COR-L47 (cell line): ENCODE results near the gene HCN3.
"Not testable (repeated sequence)": the region's sequence is repeated elsewhere in the genome, so short reads cannot be mapped to it uniquely, and the experiment has no call there.

Experiments used
- DNase-seq: peaks from one replicate; lab custom pipeline; 2025; lab: John Stamatoyannopoulos, UW

HCN3 gene

DNA sequence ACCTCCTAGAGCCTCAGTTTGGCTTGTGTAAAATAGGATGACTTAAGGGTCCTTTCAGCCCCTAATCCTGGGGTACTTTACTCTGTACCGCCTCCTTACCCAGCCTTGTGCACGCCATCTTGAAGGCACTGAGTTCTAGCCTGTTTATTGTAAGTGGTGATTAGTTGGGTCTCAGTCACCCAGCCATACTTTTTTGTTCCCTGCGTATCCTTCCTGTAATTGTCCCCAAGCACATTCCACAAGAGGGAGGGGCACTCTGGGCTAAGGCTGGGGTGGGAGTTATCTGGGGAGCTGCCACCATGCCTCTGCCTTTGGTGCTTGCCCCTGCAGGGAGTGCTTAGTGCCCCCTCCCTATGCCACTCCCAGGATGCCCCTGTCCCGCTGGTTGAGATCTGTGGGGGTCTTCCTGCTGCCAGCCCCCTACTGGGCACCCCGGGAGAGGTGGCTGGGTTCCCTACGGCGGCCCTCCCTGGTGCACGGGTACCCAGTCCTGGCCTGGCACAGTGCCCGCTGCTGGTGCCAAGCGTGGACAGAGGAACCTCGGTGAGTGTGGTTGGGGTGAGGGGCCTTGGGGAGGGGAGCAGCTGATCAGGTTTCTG, 32.3 kb downstream of the HCN3 start:
- peak; percentile 67 for DNase-seq

DNA sequence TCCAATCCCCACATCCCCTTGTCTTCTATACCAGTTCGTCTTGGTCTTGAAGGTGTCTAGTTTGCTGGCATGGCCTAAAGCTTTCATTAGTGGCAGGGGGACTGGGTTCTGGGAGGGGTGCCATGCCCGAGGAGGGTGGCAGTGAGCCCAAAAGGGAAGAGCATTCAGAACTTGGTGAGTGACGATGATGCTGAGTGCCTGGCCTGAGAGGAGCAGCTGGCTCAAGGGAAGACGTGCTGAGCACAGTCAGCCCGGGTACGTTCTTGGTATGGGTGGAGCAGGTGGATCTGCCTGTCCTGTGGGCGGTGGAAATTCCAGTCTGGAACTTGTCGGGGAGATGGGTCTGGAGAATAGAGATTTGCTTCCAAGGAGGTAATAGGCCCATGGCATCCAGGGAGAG, 36.0 kb downstream of the HCN3 start:
- DNase-seq = no peak

DNA sequence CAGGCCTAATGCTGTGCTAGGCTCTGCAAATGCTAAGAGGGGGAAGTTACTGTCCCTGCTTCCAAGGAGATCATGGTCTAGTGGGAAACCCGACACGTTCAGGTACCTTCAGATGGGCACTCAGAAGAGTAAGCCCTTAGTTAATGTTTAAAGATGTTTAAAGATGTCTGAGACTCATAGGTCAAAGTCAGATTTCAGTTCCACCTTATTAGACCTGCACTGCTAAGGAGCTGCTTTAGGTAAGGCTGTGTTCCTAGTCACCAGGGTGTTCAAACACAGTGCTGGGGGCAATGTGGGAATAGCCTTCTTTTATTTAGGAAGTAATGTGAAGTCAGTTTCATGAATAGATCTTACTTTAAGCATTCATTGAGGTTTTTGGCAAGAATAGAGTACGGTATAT, 39.7 kb downstream of the HCN3 start:
- no peak for DNase-seq

DNA sequence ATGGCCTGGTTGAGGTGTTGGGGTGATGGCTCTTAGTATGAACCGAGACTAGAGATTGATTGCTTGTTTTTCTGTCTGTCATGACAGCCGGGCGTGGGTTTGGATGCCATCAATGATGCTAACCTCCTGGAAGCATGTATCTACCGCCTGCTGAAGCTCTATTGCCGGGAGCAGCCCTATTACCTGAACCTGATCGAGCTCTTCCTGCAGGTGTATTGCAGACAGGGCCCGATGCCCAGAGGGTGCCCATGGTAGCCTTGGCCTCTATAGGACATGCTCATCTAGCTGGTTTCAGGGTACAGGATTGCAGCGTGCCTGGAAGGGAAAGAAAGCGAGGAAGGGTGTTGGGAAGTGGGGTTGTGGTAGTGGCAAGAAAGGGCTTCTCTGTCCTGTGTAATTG, 40.8 kb downstream of the HCN3 start:
- DNase-seq = no peak

DNA sequence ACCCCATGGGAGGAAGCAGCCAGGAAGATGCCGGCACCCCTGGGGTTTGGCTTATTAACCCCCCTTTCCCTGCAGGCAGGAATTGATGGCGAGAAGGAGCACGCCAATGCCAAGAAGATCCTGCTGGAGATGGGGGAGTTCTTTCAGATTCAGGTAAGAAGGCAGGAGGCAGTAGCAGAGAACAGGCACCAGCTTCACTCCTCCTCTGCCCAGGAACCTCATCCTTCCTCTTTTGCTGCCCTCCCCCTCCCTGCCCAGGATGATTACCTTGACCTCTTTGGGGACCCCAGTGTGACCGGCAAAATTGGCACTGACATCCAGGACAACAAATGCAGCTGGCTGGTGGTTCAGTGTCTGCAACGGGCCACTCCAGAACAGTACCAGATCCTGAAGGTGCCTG, 42.3 kb downstream of the HCN3 start:
- no peak for DNase-seq

DNA sequence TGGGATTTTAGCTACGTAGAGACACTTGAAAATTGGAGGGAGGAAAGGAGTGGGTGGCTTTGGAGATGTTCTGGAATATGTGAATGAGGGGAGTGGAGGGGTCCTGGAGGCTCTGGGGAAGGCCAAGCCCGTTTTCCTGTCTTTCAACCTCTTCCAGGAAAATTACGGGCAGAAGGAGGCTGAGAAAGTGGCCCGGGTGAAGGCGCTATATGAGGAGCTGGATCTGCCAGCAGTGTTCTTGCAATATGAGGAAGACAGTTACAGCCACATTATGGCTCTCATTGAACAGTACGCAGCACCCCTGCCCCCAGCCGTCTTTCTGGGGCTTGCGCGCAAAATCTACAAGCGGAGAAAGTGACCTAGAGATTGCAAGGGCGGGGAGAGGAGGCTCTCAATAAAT, 43.0 kb downstream of the HCN3 start:
- DNase-seq = no peak

DNA sequence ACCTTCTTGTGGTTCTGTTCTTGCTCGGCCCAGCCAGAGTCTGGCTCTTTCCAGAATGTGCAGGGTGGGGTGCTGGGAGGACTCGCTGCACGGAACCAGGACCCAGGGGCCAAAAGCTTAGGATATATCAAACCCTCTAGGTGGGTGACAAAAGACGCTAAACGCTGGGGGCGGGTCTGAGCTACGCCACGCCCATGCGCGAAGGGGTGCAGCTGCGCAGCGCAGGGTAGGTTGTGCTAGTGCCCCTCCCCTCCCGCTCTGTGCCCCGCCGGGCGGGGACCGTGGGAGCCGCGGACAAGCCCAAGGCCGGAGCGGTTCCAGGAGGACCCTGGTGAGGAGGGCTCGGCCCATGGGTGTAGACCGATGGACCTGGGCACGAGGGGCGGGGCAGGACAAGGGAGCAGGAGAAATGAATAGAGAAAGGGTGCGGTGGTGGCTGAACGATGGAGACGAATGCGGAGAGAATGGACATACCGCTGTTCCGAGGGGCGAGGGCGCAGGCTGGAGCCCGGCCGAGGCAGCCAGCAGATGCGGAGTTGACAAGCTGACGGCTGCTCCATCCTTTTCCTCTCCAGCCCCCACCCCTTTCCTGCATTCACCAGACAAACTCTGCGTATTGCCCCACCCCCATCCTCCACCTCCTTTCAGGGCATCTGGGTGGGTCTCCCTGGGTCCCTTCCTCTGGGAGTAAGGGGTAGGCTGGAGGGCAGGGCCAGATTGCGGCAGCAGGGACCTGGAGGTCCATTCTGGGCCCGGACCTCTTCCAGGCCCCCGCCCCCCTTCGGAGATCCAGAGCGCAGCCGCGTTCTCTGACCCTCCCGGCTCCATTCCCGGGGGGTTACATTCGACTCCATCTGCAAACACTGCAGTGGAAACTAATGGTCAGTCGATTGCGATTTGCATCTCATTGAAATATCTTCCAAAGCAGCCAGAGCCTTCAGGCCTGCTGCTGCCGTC, 43.7 kb downstream of the HCN3 start, which contains the start of gene RUSC1:
RUSC1 (plus strand) TSS at position 234 of the 957 bp plus-strand sequence. CDS start 880 bp downstream, outside the sequence.
- DNase-seq = no peak

DNA sequence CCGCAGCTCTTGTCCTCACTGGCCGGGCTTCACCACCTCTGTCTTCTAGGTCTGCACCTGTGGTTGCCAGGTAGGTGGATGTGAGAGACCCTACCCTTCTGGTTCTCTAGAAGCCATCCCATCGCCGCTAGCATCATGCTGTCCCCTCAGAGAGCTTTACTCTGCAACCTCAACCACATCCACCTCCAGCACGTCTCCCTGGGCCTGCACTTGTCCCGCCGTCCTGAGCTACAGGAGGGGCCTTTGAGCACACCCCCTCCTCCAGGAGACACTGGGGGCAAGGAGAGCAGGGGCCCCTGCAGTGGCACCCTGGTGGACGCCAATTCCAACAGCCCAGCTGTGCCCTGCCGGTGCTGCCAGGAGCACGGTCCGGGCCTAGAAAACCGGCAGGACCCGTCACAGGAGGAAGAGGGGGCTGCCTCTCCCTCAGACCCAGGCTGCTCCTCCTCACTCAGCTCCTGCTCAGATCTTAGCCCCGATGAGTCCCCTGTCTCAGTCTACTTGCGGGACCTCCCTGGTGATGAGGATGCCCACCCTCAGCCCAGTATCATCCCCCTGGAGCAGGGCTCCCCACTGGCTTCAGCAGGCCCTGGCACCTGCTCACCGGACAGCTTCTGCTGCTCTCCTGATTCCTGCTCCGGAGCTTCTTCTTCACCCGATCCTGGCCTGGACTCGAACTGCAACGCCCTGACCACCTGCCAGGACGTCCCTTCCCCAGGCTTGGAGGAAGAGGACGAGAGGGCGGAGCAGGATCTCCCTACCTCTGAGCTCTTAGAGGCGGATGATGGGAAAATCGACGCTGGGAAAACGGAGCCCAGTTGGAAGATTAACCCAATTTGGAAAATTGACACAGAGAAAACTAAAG, 44.6 kb downstream of the HCN3 start:
- DNase-seq = no peak

DNA sequence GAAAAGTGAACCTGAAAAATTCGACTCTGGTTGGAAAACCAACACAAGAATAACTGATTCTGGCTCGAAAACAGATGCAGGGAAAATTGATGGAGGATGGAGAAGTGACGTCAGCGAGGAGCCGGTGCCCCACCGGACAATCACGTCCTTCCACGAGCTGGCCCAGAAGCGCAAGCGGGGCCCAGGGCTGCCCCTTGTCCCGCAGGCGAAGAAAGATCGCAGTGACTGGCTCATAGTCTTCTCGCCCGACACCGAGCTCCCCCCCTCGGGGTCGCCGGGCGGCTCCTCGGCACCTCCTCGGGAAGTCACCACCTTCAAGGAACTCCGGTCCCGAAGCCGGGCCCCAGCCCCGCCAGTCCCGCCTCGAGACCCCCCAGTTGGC, 45.3 kb downstream of the HCN3 start:
- no peak for DNase-seq

DNA sequence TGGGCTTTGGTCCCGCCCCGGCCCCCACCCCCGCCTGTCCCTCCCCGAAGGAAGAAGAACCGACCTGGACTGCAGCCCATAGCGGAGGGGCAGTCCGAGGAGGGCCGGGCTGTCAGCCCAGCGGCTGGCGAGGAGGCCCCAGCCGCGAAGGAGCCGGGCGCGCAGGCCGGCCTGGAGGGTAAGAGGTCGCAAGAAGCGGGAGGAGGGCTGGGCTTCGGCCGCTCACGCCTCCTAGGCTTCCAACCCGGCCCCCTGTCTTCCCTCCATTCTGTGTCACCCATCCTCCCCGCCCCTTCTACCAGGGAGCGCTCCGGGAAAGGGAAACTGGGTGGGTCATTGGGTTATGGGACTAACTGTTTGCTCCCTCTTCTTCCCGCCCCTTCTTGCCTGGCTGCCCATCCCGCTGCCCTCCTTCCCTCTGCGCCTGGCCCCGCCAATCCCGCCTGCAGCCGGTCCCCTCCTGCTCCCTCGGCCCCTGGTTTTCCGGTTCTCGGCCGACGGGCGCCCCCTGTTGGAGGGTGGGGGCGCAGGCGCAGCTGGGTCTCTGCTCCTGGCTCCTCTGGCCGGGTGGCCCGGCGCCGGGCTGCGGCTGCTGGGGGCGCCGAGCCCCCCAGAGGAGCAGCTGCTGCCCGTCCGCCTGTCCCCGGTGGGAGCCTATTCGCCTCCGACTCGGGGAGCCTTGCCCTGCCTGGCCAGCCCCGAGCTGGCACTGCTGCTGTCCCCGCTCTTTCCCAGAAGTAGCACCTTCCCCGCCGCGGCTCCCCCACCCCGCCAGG, 45.9 kb downstream of the HCN3 start:
- DNase-seq = peak; percentile 68

DNA sequence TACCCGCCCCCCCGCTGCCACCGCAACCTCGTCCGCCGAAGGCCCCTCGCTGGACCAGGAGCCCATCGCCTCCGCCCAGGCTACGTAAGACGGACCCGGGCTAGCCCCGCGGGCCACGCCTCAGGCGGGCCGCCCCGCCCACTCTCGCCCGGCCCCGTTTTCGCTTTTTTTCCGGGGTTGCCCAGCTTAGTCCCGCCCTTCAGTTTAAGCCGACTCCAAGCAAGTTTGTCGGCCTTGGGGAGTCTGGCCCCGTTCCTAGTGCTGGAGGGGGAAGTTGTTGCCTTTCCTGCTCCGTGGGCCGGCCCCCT, 46.4 kb downstream of the HCN3 start:
- peak; percentile 29 for DNase-seq

DNA sequence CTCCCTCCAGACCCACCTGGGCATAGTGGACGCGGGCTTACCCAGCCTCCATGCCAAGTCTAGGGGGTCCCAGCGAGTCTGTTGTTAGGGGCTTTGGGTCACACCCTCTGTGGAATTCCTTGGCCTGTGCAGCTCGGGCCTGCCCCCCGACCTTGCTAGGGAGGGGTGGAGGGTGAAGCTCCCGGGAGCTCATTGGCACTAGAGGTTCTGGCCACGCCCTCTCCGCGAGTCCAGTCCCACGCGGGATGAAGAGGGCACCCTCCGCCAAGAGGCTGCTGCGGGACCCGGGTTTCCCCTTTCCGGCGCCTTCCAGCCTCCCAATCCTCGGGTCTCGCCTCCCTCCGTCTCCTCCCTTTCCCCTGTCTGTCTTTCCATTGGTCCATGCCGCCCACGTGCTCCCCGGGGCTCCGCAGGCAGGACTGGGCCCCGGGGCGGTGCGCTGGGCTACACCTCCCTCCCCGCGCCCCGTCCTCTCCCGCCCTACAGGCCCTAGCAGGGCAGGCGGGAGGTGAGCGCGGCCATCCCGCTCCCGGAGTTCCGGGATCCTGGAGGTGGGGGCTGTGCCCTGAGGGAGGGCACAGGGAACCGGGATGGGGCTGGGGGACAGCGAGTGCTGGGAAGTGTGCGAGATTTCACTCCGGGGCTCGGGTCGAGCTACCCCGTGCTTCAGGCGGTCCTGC, 46.9 kb downstream of the HCN3 start:
- DNase-seq = peak; percentile 74

DNA sequence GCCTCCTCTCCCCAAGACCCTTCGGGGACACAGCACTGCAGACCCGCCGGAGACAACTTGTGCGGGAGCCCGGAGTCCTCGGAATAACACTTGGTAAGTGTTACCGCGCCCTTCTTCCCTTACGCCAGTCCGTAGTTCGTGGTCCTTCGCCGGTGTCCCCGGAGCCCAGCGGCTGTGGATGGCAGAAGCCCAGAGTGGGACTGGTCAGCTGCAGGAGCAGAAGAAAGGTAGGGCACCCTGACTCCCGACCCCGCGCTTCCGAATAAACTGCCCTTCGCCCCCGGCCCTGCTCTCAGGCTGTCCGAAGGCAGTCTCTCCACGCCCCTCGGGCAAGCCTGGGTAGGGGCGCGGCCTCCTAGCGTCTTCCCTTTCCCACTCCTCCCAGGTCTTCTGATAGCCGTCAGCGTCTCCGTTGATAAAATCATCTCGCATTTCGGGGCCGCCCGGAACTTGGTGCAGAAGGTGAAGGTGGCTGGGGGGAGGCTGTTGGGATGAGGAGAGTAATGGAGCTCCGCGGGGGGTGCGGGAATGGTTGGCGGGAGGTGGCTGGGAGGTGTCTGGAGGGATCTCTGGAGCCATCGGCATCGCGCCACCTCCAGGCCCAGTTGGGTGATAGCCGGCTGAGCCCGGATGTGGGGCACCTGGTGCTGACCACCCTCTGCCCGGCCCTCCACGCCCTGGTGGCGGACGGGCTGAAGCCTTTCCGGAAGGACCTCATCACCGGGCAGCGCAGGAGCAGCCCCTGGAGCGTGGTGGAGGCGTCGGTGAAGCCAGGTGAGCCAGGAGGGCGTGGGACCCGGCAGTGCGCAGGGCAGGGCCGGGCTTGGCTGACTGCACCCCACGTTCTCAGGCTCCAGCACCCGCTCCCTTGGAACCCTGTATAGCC, 47.7 kb downstream of the HCN3 start:
- DNase-seq = peak; percentile 70

DNA sequence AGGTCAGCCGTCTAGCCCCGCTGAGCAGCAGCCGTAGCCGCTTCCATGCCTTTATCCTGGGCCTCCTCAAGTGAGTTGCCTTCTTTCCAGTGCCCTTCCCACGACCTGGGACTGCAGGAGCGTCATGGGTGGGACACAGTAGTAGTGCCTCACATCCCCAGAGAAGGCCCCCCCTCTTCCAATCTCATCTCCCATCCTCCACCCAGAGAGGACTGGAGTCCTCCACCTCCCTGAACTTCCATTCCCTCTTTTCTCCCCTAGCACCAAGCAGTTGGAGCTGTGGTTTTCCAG, 48.3 kb downstream of the HCN3 start:
- no peak for DNase-seq

DNA sequence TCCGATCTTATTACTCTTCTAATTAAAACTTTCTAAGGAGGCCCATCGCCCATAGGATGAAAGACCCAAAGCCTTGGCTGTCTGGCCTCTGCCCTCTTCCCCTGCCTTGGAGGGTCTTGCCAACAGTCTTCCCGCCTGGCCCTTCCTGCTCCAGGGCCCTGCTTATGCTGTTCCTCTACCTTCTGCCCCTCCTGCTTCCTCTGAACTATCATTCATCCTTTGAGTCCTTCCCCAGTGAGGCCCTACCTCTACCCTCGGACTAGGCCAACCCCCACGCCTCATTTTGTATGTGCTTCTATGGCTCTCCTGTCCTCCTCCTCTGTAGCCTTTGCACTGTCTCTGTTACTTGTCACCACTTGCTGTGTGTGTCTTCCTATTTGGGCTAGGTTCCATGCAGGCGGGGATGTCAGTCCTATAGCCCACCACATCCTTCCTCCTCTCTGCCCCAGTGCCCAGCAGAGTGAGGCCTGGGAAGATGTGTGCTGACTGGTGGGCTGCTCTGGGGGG, 48.8 kb downstream of the HCN3 start:
- DNase-seq = no peak

DNA sequence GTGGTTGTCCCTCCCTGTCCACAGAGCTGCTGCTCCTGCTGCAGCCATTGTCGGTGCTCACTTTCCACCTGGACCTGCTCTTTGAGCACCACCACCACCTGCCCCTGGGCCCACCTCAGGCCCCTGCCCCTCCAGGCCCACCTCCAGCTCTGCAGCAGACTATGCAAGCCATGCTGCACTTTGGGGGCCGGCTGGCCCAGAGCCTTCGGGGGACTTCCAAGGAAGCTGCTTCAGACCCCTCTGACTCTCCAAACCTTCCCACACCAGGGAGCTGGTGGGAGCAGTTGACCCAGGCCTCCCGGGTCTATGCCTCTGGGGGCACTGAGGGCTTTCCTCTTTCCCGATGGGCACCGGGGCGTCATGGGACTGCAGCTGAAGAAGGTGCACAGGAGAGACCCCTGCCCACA, 49.4 kb downstream of the HCN3 start:
- no peak for DNase-seq

DNA sequence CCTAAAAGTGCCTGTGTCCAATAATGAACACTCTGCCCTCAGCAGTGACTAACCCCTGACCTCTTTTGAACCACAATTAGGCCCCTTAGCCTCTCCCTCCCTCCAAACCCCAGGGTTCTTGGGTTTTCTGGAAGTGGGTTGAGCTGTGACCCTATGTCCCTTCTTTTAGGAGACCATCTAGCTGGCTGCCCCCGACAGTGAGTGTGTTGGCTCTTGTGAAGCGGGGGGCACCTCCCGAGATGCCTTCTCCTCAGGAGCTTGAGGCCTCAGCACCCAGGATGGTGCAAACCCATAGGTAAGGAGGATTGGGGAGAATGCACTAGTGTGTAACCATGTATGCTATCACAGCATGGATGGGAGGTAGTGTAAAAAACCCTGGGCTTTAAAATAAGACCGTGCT, 50.7 kb downstream of the HCN3 start:
- DNase-seq = no peak

DNA sequence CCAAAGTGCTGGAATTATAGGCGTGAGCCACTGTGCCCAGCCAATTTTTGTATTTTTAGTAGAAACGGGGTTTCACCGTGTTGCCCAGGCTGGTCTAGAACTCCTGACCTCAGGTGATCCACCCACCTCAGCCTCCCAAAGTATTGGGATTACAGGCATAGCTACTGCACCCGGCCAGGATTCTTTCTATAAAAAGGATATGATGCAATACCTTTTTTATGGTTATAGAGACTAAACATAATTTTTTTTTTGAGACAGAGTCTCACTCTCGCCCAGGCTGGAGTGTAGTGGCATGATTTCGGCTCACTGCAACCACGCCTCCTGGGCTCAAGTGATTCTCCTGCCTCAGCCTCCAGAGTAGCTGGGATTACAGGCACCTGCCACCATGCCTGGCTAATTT, 51.6 kb downstream of the HCN3 start:
- not testable (repeated sequence) for DNase-seq

DNA sequence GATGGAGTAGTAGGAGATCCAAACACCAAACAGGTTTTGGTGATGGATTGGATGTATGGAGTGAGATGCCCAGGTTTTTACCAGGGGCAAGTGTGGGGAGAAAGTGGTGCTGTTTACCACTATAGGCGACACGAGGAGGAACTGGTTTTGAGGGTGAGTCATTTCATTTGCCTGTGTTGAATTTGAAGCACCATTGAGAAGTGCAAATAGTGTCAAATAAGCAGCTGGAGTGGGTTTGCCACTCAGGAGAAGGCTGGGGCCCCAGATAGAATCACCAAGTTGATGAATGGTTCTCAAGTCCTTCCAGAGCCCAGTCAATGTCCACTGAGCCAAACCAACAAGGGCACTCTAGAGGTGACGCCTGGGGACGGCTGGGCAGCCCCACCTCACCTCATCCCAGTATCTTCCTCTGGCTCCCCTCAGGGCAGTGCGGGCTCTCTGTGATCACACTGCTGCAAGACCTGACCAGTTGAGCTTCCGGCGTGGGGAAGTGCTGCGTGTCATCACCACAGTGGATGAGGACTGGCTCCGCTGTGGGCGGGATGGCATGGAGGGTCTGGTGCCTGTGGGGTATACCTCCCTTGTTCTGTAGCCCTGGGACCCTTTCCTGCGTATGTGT, 52.8 kb downstream of the HCN3 start:
- no peak for DNase-seq

DNA sequence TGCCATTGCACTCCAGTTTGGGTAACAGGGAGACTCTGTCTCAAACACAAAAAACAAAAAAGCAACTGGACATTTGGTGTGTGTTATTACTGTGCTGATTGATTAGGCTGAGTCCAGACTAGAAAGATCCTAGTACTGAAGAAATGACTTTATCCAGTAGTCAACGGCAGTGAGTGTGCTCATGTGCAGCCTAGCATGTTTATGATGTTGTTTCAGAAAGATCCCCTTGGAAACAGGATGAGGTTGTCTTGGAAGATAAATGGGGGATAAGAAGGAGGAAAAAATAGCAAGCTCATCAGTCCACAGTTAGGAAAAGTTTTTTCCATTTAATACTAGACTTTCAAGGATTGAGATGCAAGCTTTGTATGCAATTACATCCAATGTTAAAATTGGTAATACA, 57.7 kb downstream of the HCN3 start:
- no peak for DNase-seq
